Esophagus (tissue), 2 donors: Measurements from ENCODE around the gene C8G. TPM values are rescaled to one million over a fixed set of nuclear protein-coding genes. Genes with fewer than 3 reads are reported as not detected.

ENCODE experiments used
- H3K27ac ChIP-seq, 2 donors: one replicate each; pipeline ENCODE4 v1.5.1; 2013; ENCODE audit warnings: low read depth in 2 of 2, mild to moderate bottlenecking in 2 of 2, inconsistent platforms in 1 of 2, low read length in 1 of 2, moderate library complexity in 1 of 2
- H3K27me3 ChIP-seq, 2 donors: one replicate each; pipeline ENCODE4 v1.6.1; 2013; ENCODE audit warnings: low read length in 2 of 2, control low read depth in 1 of 2, mild to moderate bottlenecking in 1 of 2; ENCODE audit not compliant: insufficient read depth in 2 of 2, control insufficient read depth in 1 of 2
- H3K36me3 ChIP-seq, 2 donors: one replicate each; pipeline ENCODE4 v1.6.1; 2013; ENCODE audit warnings: low read length in 1 of 2; ENCODE audit not compliant: control insufficient read depth in 2 of 2, insufficient read depth in 2 of 2
- H3K4me1 ChIP-seq, 2 donors: one replicate each; pipeline ENCODE4 v1.6.1; 2013; ENCODE audit warnings: low read length in 1 of 2; ENCODE audit not compliant: control insufficient read depth in 2 of 2, insufficient read depth in 2 of 2
- H3K4me3 ChIP-seq, 2 donors: one replicate each; pipeline ENCODE4 v1.5.1; 2013; ENCODE audit warnings: low read length in 2 of 2, mild to moderate bottlenecking in 2 of 2, low read depth in 1 of 2, moderate library complexity in 1 of 2
- H3K9me3 ChIP-seq, 2 donors: one replicate each; pipeline ENCODE4 v1.6.1; 2013; ENCODE audit warnings: mild to moderate bottlenecking in 2 of 2, low read depth in 1 of 2, low read length in 1 of 2, moderate library complexity in 1 of 2; ENCODE audit not compliant: control insufficient read depth in 2 of 2, insufficient read depth in 1 of 2
- WGBS, 2 donors: extraction: QIAGEN DNeasy Blood & Tissue Kit; methylation state at CpG; one replicate each; pipeline ENCODE4 v1.1.7; 2013; 5-methylcytosine and 5-hydroxymethylcytosine counted together
- polyA plus RNA-seq, 2 donors: library from polyadenylated mRNA; stranded (reverse); fragments of 200-250 nt; gene quantifications; one replicate each; pipeline ENCODE4 v1.2.3, GENCODE V29; 2013
- donor health status: healthy with polysubstance abuse.
- donor health status: Bipolar disorder and iron deficiency.

Gene C8G
- polyA plus RNA-seq, 2 donors = 1.2 to 1.8 TPM

DNA sequence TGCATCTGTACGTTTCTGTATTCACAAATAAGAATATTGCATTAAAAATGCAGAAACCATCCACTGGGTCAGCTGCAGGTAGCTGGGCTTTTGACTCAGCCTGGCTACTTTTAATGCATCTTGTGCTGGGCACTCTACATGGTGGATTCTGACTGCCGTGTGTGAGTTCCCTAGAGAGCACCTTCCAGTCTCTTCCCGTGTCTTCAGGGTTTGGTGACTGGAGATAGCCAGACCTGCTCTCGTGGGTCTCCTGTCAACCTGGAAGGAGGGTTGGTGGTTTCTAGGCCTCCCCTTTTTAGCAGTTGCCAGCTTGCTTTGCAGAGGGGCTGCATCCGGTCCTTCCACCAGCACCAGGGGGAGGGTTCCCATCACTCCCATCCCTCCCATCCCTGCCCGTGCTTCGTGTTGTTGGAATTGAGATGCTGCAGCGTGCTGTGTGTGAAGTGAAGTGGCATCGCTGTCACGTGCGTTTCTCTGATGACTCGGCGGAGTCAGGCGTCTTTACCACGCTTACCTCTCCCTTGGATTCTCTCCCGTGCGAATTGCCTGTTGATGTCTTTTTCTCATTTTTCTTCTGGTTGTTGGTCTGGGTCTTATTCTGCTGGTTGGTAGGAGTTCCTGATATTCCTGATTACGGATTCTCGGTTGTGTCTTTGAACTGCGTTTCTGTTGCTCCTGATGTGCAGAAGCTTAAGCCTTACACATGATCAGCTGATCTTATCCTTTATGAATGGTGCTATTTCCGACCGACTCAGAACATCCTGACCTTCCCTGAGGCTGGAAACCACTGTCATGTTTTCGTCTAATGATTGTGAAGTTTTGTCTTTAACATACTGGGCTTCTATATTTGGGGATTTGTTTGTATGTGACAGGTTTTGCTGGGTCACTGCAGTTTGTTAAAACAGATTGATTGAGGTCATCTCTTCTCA is 17.4 kb upstream of the C8G start:
- H3K4me3 ChIP-seq = no peak overlapping the region
- no peaks in the 10 kb centered on the region for H3K4me1 ChIP-seq
- no peaks in the 10 kb centered on the region for H3K9me3 ChIP-seq
- peaks cover 5 to 24% of the 10 kb centered on the region in 2 donors for H3K36me3 ChIP-seq
- 81 to 85% methylated on average over 23 of the region's 23 CpGs for WGBS, 2 donors
- H3K27ac ChIP-seq = no peak overlapping the region
- no peaks in the 10 kb centered on the region for H3K27me3 ChIP-seq

DNA sequence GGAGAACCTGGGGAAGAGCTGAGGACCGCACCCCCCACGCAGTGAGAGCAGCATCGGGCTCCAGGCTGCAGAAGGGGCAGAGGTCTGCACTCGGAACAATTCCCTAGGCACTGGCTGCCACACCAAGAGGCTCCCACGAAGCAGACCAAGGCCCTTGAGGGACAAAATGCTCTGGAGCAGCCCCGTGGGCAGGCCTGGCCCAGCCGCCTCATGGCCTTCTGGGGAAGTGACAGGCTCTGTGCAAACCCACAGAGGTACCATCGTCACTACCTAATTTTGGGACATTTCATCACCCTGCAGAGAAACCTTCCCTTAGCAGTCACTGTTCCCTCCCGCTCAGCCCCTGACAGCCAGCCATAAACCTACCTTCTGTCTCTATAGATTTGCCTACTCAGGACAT is 16.5 kb upstream of the C8G start:
- no peaks in the 10 kb centered on the region for H3K4me1 ChIP-seq
- no peak overlapping the region for H3K27ac ChIP-seq
- no peaks in the 10 kb centered on the region for H3K9me3 ChIP-seq
- H3K4me3 ChIP-seq = no peak overlapping the region
- peaks cover 5 to 19% of the 10 kb centered on the region in 2 donors for H3K36me3 ChIP-seq
- no peaks in the 10 kb centered on the region for H3K27me3 ChIP-seq
- WGBS, 2 donors = 80 to 84% methylated on average over 9 of the region's 9 CpGs

DNA sequence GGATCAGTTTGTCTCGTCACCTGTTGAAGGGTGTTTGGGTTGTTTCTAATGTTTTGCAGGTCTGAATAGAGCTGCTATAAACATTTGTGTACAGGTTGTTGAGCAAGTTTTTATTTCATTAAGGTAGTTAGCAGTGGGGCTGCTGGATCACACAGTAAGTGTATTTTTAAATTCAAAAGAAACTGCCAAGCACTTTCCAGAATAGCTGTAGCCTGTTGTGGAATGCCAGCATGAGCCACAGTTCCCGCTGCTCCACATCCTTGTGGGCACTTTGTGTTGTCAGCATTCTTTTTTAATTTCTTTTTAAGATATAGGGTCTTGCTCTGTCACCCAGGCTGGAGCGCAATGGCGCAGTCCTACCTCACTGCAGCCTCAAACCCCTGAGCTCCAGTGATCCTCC is 15.0 kb upstream of the C8G start:
- H3K36me3 ChIP-seq = peaks cover 5 to 14% of the 10 kb centered on the region in 2 donors
- H3K9me3 ChIP-seq = no peaks in the 10 kb centered on the region
- no peak overlapping the region for H3K4me3 ChIP-seq
- no peaks in the 10 kb centered on the region for H3K4me1 ChIP-seq
- H3K27me3 ChIP-seq = no peaks in the 10 kb centered on the region
- WGBS, 2 donors = 96% methylated on average over 4 of the region's 4 CpGs
- H3K27ac ChIP-seq = no peak overlapping the region

DNA sequence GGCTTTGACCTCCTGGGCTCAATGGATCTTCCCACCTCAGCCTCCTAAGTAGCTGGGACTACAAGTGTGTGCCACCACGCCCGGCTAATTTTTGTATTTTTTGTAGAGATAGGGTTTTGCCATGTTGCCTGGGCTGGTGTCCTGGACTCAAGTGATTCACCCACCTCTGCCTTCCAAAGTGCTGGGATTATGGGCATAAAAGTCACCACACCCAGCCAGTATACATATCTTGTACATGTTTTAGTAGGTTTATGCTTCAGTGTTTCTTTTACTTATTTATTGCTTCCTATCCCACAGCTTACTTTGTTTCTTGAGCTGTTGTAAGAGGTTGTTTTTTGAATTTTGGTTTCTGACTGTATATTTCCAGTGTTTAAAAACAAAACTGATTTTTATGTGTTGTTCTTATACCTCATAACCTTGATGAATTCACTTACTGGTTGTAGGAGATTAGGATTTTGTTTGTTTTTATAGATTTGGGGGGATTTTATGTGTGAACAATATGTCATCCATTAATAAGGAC is 13.4 kb upstream of the C8G start:
- Histone ChIP-seq H3K9me3 (no peaks in the 10 kb centered on the region), H3K4me3 (no peak overlapping the region), H3K4me1 (no peaks in the 10 kb centered on the region), H3K36me3 (peaks cover 0 to 3% of the 10 kb centered on the region in 2 donors), H3K27ac (peak overlapping the region in 1 of 2 donors; percentile 38), H3K27me3 (no peaks in the 10 kb centered on the region)
- 87 to 91% methylated on average over 2 of the region's 2 CpGs for WGBS, 2 donors

DNA sequence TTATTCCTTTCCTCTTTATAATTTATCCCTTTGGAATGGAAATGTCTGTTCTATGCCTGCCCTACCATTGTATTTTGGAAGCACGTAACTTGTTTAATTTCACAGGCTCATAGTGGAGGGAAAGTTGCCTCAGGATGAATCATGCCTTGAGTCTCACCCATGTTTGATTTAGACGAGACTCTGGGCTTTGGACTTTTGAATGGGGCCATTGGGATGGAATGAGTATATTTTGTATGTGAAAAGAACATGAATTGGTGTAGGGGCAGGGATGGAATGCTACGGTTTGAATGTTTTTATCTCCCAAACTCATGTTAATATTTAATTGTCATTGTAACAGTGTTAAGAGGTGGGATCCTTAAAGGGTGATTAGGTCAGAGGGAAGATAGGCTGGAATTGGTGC is 10.8 kb upstream of the C8G start:
- Histone ChIP-seq H3K9me3 (no peaks in the 10 kb centered on the region), H3K4me3 (no peak overlapping the region), H3K27ac (no peak overlapping the region), H3K27me3 (no peaks in the 10 kb centered on the region), H3K4me1 (no peaks in the 10 kb centered on the region), H3K36me3 (peaks cover 3 to 10% of the 10 kb centered on the region in 2 donors)
- 76 to 77% methylated on average over 3 of the region's 3 CpGs for WGBS, 2 donors

DNA sequence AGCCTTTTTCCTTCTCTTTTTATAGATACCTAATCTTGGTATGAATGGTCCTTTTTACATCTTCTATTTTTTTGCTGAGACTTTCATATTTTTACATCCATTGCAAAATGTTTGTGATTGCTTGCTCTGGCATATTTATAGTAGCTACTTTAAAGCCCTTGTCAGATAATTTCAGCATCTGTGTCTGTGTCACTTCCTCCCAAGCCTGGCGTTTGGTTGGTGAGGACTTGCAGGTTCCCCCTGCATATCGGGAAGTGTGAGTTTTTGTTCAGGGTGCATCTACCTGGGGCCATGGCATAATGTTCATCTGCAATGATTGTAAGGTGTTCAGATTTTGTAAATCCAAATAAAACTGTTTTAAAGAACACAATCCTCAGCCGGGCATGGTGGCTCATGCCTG is 9.4 kb upstream of the C8G start:
- H3K27me3 ChIP-seq = no peaks in the 10 kb centered on the region
- H3K36me3 ChIP-seq = peaks cover 9 to 24% of the 10 kb centered on the region in 2 donors
- H3K9me3 ChIP-seq = no peaks in the 10 kb centered on the region
- H3K27ac ChIP-seq = no peak overlapping the region
- WGBS, 2 donors = 87 to 91% methylated on average over 3 of the region's 3 CpGs
- no peak overlapping the region for H3K4me3 ChIP-seq
- H3K4me1 ChIP-seq = no peaks in the 10 kb centered on the region

DNA sequence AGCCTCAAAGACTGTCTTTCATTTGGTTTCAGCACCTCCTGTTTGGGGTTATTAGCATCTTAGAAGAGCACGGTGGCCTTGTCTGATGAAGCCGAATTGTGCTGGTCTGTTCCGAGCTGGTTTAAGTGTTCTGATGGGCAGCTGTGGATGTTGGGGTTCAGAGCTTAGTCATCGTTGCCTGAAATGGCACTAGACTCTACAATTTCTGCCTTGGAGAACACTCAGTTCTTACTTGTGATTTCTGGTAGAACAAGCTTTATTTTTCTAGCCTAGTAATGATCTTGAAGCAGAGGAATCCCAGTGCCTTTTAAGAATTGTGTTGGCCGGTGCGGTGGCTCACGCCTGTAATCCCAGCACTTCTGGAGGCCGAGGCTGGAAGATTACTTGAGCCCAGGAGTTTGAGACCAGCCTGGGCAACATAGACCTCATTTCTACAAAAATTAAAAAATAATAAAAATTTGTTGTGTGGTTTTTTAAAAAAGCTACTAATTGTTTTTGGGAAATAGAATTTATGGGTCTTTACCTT is 8.3 kb upstream of the C8G start:
- WGBS, 2 donors = 91% methylated on average over 8 of the region's 8 CpGs
- Histone ChIP-seq H3K36me3 (peaks cover 12 to 34% of the 10 kb centered on the region in 2 donors), H3K4me1 (no peaks in the 10 kb centered on the region), H3K9me3 (no peaks in the 10 kb centered on the region), H3K4me3 (no peak overlapping the region), H3K27ac (no peak overlapping the region), H3K27me3 (no peaks in the 10 kb centered on the region)

DNA sequence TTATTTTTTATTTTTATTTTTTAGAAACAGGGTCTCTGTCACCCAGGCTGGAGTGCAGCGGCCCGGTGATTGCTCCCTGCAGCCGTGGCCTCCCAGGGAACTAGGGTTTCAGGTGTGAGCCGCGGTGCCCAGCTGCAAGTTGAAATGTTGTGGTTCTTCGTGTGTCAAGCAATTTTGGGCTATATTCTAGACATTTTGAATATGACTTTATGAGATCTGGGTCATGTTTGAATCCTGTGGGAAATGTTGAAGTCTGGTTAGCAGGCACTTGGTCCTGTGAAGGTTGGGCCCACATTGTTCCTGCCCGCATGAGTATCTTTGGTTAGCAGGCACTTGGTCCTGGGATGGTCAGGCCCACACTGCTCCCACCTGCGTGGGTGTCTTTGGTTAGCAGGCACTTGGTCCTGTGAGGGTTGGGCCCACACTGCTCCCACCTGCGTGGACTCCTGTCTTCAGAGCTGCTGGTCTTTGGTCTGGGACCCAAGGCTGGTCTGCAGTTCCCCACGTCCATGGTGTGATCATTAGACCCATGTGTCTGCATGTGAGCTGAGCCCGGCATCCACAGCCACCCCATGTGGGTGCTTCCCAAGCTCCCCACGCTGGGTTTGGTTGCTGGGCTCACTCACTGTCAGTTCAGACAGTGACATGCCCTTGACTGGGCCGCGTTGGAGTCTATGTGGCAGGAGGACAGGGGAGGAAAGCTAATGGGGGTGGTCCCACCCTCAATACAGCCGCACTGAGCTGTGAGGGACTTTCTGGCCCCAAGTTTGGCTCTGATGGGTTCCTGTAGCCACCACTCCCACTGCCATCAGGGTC is 7.6 kb upstream of the C8G start:
- Histone ChIP-seq H3K27ac (no peak overlapping the region), H3K27me3 (no peaks in the 10 kb centered on the region), H3K4me3 (peak overlapping the region in 1 of 2 donors; percentile 8), H3K36me3 (peaks cover 16 to 41% of the 10 kb centered on the region in 2 donors), H3K4me1 (peaks cover 0 to 2% of the 10 kb centered on the region in 2 donors), H3K9me3 (no peaks in the 10 kb centered on the region)
- 91 to 93% methylated on average over 15 of the region's 15 CpGs for WGBS, 2 donors

DNA sequence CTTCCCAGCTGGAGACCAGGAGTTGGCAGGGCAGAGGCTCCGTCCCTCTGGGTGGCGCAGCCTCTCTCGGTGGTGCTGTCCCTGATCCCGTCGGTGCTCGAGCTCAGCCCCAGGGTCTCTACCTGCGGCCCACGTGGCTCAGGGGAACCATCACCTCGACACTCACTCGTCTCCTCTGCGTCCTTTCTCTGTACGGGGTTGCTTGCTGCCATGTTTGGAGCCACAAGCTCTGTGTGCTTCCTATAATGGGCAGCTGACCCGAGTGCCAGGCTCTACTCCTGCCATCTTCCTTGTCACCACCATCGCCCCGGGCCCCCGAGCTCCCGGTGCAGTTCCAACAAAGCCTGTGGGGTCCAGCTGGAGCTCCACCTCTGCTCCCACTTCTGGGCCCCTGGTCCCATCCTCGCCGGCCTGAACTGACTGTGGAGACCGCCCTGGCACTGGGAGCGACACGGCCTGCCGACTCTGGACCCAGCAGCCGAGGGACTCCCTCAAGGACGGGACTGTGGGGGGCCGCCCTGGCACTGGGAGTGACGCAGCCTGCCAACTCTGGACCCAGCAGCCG is 5.5 kb upstream of the C8G start:
- peaks cover 16 to 51% of the 10 kb centered on the region in 2 donors for H3K36me3 ChIP-seq
- H3K4me3 ChIP-seq = no peak overlapping the region
- H3K27me3 ChIP-seq = no peaks in the 10 kb centered on the region
- peaks cover 8 to 12% of the 10 kb centered on the region in 2 donors for H3K4me1 ChIP-seq
- H3K9me3 ChIP-seq = no peaks in the 10 kb centered on the region
- H3K27ac ChIP-seq = no peak overlapping the region
- WGBS, 2 donors = 88 to 91% methylated on average over 28 of the region's 28 CpGs
